HEK293T (cell line): ENCODE measurements around the gene CNKSR3.

Experiments used
- BHLHE40 ChIP-seq: fragments of 450-650 bp; IDR thresholded peaks from 2 replicates; pipeline ENCODE4 v1.6.1; 2016; ENCODE audit warnings: mild to moderate bottlenecking, moderate library complexity, borderline replicate concordance
- CTBP1 ChIP-seq: fragments of 450-650 bp; IDR thresholded peaks from 2 replicates; pipeline ENCODE4 v1.6.1; 2016; ENCODE audit warnings: borderline replicate concordance
- ELF4 ChIP-seq: fragments of 450-650 bp; IDR thresholded peaks from 2 replicates; pipeline ENCODE4 v1.6.1; 2017; ENCODE audit warnings: antibody characterized with exemption
- FOXM1 ChIP-seq: fragments of 450-650 bp; IDR thresholded peaks from 2 replicates; pipeline ENCODE4 v1.6.1; 2017; ENCODE audit warnings: mild to moderate bottlenecking, borderline replicate concordance
- HDGF ChIP-seq: fragments of 450-650 bp; IDR thresholded peaks from 2 replicates; pipeline ENCODE4 v1.6.1; 2017; ENCODE audit warnings: antibody characterized with exemption, borderline replicate concordance
- LEF1 ChIP-seq: fragments of 450-650 bp; IDR thresholded peaks from 2 replicates; pipeline ENCODE4 v1.6.1; 2017; ENCODE audit warnings: mild to moderate bottlenecking, borderline replicate concordance
- NFRKB ChIP-seq: fragments of 450-650 bp; IDR thresholded peaks from 2 replicates; pipeline ENCODE4 v1.6.1; 2016; ENCODE audit warnings: mild to moderate bottlenecking, moderate library complexity
- PKNOX1 ChIP-seq: fragments of 450-650 bp; IDR thresholded peaks from 2 replicates; pipeline ENCODE4 v1.6.1; 2016
- SP1 ChIP-seq: fragments of 450-650 bp; IDR thresholded peaks from 2 replicates; pipeline ENCODE4 v1.6.1; 2017
- TARDBP ChIP-seq: fragments of 450-650 bp; IDR thresholded peaks from 2 replicates; pipeline ENCODE4 v1.6.1; 2016
- ZNF384 ChIP-seq: fragments of 450-650 bp; IDR thresholded peaks from 2 replicates; pipeline ENCODE4 v1.6.1; 2016

- TF ChIP-seq PKNOX1 (no peak), CTBP1 (no peak), ZNF384 (no peak), LEF1 (no peak), FOXM1 (no peak), NFRKB (no peak), BHLHE40 (no peak), ELF4 (no peak), SP1 (no peak), HDGF (no peak), TARDBP (no peak)
Measured at GRCh38 chr6:154549179-154549578, 38.7 kb upstream of the CNKSR3 start.
